GOT3 (cell line): Measurements from ENCODE around the gene SUSD3.

Source experiments
- DNase-seq: peaks from one replicate; lab custom pipeline; 2025; ENCODE audit warnings: mixed read lengths; lab: John Stamatoyannopoulos, UW

Gene SUSD3

DNA sequence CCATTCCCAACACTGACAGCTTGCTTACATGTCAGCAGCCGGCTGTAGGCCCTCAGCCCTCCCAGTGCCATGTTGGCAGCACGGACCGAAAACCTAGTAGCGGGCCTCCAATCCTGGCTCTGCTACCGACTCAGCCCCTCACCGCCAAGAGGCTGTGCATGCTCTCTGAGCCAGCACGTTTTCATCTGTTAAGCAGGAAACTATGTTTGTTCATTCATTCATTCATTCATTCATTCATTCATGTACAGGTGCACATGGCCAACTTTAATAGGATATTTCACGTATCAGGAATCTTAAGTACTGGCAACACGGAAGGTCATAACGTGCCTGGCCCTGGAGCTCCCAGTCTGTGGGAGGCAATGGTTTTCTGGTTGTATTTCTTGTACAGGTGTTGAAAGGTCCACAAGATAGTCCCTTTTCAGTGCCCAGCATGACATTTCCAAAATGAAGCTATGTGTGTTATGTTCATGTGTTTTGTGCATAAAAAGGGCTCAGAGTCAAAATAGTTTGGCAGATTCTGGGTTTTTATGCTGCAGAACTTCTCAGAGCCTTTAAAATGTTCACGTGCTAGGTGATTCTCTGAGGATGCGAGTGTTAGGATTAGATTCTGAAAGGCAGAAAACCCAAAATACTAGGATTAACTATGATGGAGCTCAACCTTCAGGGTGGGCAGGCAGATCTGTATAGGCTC, 17.7 kb downstream of the SUSD3 start:
- no peak for DNase-seq

DNA sequence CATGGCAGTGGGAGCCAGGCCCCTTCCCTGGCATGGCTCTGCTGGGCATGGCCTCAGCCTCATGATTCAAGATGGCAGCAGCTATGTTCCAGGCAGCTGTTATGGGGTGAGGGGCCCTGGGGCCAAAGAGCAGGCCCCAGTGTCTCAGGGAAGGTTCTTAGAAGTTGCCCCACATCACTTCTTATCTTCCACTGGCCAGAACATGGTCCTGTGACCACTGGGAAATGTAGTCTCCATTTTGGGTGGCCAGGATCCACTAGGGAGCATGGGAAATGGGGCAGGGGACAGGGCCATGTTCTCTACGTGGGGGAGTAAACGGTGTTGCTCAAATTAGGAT, 18.3 kb downstream of the SUSD3 start:
- DNase-seq, result no peak

DNA sequence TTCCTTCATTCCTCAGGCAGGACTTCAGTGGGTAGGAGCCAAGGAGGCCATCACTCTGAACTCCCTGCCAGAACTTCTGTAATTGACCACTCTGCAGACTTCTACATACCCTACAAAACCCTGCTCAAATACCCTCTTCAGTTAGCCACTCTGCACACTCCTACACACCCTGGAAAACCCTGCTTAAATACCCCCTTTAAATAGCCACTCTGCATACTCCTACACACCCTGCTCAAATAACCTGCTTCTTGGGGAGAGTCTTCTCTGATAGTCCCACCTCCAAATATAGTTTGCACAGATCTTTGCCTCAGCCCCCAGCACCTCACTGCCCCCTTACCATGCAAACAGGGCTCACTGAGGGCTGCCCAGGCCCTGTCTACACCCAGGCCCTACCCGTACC, 18.9 kb downstream of the SUSD3 start:
- no peak for DNase-seq

GRCh38 chr9:93077811-93078210, 19.3 kb downstream of the SUSD3 start:
- DNase-seq, result no peak

- no peak for DNase-seq
These were observed 20.9 kb downstream of the SUSD3 start for GRCh38 chr9:93079371-93079770.

- DNase-seq, result no peak
These were observed 21.9 kb downstream of the SUSD3 start for GRCh38 chr9:93080406-93080805.

- no peak for DNase-seq
These were observed 22.6 kb downstream of the SUSD3 start for GRCh38 chr9:93081081-93081529.

GRCh38 chr9:93081931-93082330, 23.4 kb downstream of the SUSD3 start:
- DNase-seq, result no peak

DNA sequence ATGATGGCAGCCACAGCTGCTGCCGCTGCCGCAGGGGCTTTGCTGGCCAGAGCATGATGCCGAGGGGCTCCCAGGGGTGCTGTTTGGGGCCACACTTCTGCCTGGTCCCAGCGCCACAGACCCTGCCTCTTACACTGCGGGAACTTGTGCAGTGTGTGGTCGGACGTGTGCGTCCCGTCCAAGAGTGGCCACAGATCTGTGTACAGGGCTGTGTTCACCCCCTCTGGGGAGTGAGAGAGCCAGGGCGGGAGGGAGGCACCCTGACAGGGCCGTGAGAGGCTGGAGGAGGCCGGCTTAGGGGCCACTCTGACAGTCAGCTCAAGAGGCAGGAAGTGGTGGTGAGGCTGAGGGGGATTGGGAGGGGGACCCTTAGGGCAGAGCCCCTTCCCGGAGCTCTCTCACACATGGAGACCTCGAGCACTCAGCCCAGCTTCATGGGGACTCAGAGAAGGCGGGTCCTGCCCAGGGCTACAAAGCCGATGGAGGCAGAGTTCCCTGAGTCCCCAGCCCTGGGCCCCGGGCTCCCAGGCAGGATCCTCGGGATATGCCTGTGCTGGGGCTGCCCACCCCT, 24.4 kb downstream of the SUSD3 start:
- no peak for DNase-seq

GRCh38 chr9:93083592-93084470, 25.3 kb downstream of the SUSD3 start:
- no peak for DNase-seq

DNA sequence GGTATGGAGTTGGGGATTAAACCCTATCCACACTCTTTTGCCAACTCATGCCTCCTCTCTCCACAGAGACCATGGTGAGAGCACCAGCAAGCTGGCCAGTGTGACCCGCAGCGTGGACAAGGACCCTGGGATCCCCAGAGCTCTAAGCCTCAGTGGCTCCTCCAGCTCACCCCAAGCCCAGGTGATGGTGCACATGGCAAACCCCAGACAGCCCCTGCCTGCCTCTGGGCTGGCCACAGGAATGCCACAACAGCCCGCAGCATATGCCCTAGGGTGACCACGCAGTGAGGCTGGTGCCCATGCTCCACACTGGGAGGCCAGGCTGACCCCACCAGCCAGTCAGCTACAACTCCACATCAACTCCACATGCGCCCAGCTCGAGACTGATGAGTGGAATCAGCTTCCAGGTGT, 26.0 kb downstream of the SUSD3 start:
- no peak for DNase-seq

DNA sequence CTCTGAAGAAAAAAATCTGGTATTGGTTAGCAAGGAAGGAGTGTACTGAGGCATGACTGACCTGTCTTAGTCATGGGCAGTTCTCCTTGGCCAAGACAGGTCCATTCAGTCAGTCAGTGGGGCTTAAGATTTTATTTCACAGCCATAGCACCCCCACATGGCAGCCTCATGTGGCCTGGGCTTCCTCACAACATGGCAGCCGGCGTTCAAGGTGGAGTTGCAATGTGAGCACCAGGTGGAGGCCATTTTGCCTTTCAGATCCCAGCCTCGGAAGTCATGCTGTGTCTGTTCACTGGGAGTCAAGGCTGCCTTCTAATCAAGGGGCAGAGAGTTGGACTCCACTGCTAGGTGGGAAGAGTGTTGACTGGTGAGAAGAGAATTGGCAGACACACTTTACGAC, 27.2 kb downstream of the SUSD3 start:
- no peak for DNase-seq

DNA sequence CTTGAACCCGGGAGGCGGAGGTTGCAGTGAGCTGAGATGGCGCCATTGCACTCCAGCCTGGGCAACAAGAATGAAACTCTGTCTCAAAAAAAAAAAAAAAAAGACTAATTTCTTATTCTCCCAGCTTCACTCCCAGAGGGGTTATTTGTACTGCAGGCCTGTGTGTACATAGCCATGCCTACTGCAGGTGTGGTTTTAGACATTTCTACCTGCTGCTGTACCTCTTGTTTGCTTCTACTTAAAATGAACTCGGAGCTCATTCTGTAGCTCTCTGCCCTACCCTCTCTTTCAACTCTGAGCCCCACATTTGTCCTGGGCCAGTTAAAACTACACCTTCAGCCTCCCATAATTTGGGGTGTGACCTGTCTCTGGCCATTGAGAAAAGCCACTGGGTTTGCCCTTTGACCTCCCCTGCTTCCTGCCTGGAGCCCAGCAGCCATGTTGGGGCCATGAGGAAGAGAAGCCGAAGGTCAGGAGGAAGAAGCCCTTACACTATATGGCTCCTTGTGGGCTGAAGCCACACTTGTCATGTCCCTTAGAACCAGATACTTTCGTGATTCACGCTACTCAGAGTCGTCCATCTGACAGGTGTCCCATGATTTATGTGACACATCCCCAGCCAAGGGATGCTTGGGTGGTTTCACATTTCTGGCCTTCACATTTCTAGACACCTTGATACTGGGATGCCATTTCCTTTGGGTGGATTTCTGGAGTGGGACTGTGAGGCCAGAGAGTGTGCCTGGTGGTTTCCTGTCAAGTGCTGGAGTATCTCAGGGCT, 28.1 kb downstream of the SUSD3 start:
- DNase-seq, result no peak

- DNase-seq, result no peak
These were observed 29.6 kb downstream of the SUSD3 start for GRCh38 chr9:93087971-93088655.

DNA sequence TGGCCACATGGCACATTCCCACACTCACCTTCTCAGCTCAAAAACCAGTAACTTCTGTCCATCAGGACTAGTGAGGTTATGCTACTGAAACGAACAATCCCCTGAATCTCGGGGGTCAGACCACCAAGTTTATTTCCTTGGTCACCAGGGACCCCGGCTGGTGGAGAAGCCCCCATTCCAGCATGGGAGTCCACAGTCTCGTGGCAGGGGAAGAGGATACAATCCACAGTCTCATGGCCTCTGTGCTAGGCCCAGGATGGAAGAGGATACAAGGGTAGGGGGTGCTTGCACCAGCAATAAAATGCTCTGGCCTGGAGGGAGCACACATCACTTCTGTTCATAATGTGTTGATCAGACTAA, 30.1 kb downstream of the SUSD3 start:
- no peak for DNase-seq

GRCh38 chr9:93089024-93089423, 30.5 kb downstream of the SUSD3 start:
- DNase-seq, result no peak

GRCh38 chr9:93089481-93089991, 31.0 kb downstream of the SUSD3 start:
- no peak for DNase-seq

DNA sequence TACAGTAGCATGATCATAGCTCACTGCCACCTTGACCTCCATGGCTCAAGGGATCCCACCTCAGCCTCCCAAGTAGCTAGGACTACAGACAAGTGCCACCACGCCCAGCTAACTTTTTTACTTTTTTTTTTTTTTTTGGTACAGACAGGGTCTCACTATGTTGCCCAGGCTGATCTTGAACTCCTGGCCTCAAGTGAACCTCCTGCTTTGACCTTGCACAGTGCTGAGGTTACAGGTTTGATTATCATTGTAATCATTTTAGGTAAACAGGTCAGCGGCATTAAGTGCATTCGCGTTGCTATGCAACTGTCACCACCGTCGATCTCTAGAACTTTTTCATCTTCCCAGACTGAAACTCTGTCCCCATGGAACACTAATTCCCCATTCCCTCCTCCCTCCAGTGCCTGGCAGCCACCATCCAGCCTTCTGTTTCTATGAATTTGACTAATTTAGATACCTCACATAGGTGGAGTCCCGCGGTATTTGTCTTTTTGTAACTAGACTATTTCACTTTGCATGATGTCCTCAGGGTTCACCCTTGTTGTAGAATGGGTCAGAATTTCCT, 31.7 kb downstream of the SUSD3 start:
- DNase-seq, result no peak

- no peak for DNase-seq
These were observed 32.6 kb downstream of the SUSD3 start for GRCh38 chr9:93091056-93091452.

GRCh38 chr9:93091453-93092081, 33.1 kb downstream of the SUSD3 start:
- DNase-seq, result no peak
